ENCODE results near the gene MLLT1.

DNA sequence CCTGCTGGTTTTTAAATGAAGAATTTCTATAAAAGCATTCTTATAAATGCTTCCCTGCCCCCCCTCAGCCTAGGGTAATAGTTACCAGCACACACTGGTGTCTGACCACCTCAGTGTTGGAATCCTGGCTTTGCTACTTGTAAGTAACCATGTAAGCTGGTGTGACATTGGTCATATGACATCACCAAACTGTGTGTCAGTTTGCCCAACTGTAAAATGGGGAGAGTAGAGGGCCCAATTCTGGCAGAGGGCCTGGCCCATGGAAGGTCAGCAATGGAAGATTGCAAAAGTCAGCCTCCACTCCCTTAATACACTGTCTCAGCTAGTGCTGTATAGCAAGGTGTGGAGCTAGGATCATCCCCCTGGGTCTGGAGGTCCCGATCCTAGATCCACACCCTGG, 112.7 kb downstream of the MLLT1 start:
- TF ChIP-seq POLR2A (IDR thresholded peaks at IDR 0.05), result no peak
- TF ChIP-seq CTCF (IDR thresholded peaks at IDR 0.05), result no peak
- no peak for TF ChIP-seq POLR2AphosphoS5 (IDR thresholded peaks at IDR 0.05)

Data from suprapubic skin (tissue), 4 donors.